ENCODE data around the gene MYH9.
"Not testable (repeated sequence)": the region's sequence is repeated elsewhere in the genome, so short reads cannot be mapped to it uniquely, and the experiment has no call there.

Gene MYH9

GRCh38 chr22:36413022-36413775, 25.4 kb upstream of the MYH9 start:
- DNase-seq (ENCODE audit: low read depth in 2 of 2), result no peak

DNA sequence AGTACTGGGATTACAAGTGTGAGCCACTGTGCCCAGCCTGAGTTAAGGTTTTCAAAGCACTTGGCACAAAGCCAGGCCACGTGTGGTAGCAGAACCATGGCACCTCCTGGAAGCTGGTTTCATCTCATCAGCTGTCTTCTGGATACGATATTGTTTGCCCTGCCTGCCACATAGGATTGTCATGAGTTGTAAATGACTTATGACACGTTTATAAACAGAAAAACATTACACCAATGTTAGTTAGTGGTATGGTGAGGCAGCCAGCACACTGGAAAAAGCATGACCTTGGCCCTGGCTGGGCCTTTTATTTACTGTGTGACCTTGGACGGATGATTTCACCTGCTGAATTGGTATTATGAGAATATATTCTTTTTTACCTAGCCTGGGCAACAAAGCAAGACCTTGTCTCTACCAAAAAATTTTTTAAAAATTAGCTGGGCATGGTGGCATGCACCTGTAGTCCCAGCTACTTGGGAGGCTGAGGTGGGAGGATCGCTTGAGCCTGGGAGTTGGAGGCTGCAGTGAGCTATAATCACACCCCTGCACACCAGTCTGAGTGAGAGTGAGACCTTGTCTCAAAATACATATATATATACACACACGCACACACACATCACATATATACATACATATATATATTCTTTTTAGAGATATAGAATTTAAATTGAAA, 24.0 kb upstream of the MYH9 start:
- DNase-seq (ENCODE audit: low read depth in 2 of 2), result peak in 1 of 2 donors; percentile 13

DNA sequence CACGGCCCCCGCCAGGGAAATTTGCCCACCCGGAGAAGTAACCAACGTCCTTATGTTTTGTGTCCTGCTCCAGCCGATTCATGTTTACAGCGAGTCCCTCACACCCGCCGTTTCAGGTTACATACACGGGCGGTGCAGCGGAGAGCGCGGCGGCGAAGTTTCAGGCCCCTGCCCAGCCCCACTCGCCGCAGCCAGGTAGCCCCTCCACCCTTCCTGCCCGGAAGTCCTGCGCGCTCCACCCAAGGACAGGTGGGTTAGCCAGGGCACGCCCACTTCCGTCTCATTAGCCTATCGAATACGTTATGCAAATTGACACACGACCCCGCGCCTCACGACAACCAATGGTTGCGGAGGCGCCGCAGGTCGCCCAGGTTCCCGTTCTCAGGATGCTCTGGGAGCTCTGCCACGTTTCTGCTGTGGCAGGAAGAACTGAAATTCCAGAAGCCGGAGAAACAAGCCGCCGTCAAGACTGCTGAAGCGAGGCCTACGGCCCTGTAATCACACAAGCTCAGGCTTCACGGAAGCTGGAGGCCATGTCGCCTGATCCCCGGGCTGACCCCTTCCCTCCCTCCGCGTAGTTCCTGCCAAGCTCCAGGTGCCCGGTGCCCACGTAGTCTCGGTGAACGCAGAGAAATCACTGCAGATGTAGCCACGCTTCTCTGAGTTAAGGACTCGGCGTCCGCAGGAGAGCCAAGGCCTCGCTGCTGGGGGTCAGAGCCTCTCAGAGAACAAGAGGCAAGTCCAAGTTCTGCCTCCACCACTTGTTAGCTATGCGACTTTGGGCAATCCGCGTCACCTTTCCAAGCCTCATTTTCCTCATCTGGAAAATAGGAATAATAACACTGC, 22.4 kb upstream of the MYH9 start:
- peak; percentile 39 to 43 for DNase-seq (ENCODE audit: low read depth in 2 of 2)

- not testable (repeated sequence) for DNase-seq (ENCODE audit: low read depth in 2 of 2)
Observed at GRCh38 chr22:36409554-36409910, 21.8 kb upstream of the MYH9 start.

- no peak for DNase-seq (ENCODE audit: low read depth in 2 of 2)
Observed at GRCh38 chr22:36409056-36409455, 21.3 kb upstream of the MYH9 start.

DNA sequence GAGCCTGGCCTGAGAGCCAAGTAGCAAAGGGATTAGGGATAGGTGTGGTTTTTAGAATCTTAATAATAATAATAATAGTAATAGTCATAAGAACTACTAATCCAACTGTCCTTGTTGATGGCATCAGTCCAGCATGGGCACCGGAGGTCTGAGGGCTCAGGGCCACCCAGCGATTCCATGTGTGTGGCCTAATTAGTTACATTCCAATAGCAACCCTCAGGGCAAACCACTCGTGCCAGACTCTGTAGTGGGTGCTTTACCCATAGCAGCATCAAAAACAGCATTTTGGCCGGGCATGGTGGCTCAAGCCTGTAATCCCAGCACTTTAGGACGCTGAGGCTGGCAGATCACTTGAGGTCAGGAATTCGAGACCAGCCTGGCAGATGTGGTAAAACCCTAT, 19.0 kb upstream of the MYH9 start:
- no peak for DNase-seq (ENCODE audit: low read depth in 2 of 2)

GRCh38 chr22:36405671-36406538, 18.1 kb upstream of the MYH9 start:
- DNase-seq (ENCODE audit: low read depth in 2 of 2), result peak in 1 of 2 donors; percentile 14

DNA sequence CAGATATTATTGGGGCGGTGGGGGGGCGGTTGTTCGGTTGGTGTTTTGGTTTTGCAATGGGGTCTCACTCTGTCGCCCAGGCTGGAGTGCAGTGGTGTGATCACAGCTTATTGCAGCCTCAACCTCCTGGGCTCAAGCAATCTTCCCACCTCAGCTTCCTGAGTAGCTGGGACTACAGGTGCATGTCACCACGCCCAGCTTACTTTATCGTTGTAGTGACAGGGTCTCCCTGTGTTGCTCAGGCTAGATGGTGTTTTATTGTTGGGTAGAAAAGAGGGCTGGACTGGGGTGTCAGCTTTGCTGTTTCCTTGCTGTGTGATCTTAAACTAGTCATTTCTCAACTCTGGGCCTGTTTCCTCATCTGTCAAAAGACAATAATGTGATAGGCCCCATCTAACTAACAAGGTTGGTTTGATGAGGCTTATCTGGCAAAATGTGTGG, 17.5 kb upstream of the MYH9 start:
- no peak for DNase-seq (ENCODE audit: low read depth in 2 of 2)

- DNase-seq (ENCODE audit: low read depth in 2 of 2), result no peak
Observed at GRCh38 chr22:36404446-36404845, 16.7 kb upstream of the MYH9 start.

GRCh38 chr22:36399472-36399778, 11.7 kb upstream of the MYH9 start:
- DNase-seq (ENCODE audit: low read depth in 2 of 2), result no peak

GRCh38 chr22:36398601-36399471, 11.1 kb upstream of the MYH9 start:
- no peak for DNase-seq (ENCODE audit: low read depth in 2 of 2)

DNA sequence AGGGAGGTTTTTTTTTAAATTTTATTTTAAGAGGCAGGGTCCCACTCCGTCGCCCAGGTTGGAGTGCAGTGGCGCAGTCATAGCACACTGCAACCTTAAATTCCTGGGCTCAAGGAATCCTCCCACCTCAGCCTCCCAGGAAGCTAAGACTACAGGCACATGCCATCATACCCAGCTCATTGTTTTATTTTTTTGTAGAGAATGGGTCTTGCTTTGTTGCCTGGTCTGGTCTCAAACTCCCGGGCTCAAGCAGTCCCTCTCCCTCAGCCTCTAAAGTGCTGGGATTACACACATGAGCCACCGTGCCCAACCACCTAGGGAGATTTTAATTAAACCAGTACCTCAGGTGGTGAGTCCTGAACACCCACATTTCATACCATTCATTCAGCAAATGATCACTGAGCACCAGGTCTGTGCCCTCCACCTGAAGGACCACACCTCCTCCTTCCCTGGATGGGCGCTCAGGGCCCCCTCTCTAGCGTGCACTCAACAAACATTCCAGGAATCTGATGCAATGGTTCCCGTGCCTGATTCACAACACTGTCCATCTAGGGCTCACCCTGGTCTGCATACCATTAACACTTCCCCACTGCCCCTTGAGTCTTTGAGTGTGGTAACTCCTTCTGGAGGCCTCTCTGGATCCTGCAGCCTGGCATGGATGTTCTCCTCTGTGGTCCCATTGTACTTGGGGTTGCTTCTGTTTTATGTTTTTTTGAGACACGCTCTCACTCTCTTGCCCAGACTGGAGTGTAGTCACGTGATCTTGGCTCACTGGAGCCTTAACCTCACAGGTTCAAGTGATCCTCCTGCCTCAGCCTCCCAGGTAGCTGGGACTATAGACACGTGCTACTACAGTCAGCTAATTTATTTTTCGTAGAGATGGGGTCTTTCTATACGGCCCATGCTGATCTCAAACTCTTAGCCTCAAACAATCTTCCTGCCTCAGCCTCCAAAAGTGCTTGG, 9.6 kb upstream of the MYH9 start:
- no peak for DNase-seq (ENCODE audit: low read depth in 2 of 2)

GRCh38 chr22:36395915-36396314, 8.1 kb upstream of the MYH9 start:
- DNase-seq (ENCODE audit: low read depth in 2 of 2), result no peak

GRCh38 chr22:36395055-36395849, 7.5 kb upstream of the MYH9 start:
- DNase-seq (ENCODE audit: low read depth in 2 of 2), result no peak

- DNase-seq (ENCODE audit: low read depth in 2 of 2), result no peak
Observed at GRCh38 chr22:36391638-36392037, 3.9 kb upstream of the MYH9 start.

GRCh38 chr22:36389122-36389521, 1.4 kb upstream of the MYH9 start:
- not testable (repeated sequence) for DNase-seq (ENCODE audit: low read depth in 2 of 2)

DNA sequence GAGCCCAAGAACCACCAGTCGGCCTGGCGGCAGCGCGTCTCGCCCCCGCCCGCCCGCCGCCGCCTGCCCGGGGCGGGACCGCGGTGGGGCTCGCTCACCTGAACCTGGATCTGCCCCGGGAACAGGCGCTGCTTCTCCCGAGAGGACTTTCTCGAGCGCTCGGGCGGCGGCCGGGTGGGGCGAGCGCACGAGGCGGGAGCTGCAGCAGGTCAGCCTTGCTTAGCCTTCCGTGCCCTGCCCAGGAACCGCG, 133 bp downstream of the MYH9 start:
- no peak for DNase-seq (ENCODE audit: low read depth in 2 of 2)

DNA sequence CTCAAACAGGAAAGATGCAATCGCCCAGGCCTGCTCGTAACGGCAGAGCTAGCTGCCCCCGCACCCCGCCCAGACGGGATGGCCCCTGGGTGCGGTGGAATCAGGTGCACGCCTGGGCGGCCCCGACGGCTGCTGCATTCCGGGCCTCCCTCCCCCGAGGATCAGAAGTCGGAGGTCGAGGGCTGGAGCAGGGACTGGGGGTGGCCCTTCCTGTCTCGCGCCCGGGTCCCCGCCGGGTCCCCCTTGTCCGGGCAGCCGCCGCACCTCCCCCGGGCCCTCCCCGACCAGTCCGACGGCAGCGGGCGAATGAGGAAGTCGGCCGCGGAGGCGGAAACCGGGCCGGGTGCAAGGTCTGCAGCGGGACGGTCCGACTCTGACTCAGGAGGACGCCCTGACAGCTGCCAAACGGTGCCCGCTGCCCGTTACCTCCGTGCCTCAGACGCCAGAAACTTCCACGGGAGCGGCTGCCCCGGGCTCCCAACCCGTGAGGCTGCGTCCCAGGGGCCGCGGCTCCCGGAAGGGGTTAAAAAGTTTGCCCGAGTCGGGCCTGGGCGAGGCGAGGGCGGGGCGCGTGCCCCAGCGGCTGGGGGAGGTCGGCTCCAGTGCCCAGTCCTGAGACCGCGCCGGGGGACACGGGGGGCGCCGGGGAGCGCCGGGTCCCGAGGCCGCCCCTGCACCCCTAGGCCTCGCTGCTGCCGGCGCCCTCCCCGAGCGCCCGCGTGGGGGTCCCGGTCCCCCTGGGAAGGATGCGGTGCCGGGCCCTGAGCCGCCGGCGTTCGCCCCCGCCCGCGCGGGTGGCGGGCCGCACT, 663 bp downstream of the MYH9 start:
- peak in 1 of 2 donors; percentile 52 for DNase-seq (ENCODE audit: low read depth in 2 of 2)
